ENCODE data around the gene POLR1C.

GRCh38 chr6:43481591-43482236 lies 35.2 kb upstream of the POLR1C start:
- TF ChIP-seq TAF1 (IDR thresholded peaks at IDR 0.05; ENCODE audit: borderline replicate concordance, insufficient read depth, low read length), result no peak
- TF ChIP-seq REST (IDR thresholded peaks at IDR 0.05; ENCODE audit: insufficient read depth in 1 of 2, low read depth in 2 of 2, low read length in 2 of 2), result no peak
- TF ChIP-seq POLR2AphosphoS5 (IDR thresholded peaks at IDR 0.05; ENCODE audit: low read depth, low read length), result no peak

Data from PFSK-1 (cell line).